AG09309 (cell line): ENCODE data around the gene IDH3A.

Source experiments
- DNase-seq: peaks from one replicate; pipeline ENCODE4 v3.0.0-alpha.2; 2010; ENCODE audit warnings: low read depth
- H3K4me3 ChIP-seq: 2 replicates; pipeline ENCODE4 v1.5.1; 2011; ENCODE audit warnings: mild to moderate bottlenecking, low read depth, low read length, moderate library complexity; ENCODE audit not compliant: control insufficient read depth
- TF ChIP-seq, protein P1 (sequence below): IDR thresholded peaks from 2 replicates; pipeline ENCODE4 v1.5.1; 2011; ENCODE audit warnings: mild to moderate bottlenecking, low read depth, low read length, inconsistent platforms; ENCODE audit not compliant: insufficient read depth, control insufficient read depth; ENCODE audit errors: missing control alignments

Gene IDH3A

DNA sequence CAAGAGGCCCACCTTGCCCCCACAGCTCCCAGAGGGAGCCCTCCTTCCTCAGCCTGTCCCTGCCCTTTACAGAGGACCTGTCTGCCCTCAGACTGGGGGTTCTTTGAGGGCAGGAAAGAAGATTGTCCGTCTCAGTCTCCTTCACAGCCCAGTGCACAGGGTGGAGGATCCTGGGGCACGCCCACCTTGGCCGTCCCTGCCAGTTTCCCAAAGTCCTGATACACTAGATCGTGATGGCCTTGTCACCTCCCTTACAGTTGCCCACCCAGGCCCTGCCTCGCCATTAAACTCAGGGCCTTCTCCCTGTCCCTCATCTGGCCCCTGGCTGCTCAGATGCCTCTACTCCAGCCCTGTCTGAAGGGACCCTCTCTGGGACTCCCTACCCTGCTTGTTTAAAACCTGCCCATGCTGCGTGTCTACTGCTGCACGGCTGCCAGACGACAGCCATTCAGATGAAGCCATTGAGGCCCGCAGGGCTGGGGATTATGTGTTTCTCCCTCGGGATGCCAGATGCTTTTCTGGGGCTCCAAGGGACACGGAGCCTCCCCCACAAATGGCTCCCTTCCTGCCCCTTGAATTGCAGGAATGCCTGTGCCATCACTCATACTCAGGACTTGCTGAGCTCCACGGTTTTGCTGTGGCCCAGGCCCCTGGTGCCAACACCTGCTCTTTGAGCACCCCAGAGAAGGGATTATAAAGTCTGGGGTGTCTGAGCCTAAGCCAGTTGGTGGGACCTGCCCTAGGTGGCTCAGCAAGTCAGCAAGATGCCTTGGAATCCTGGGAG lies 57.4 kb downstream of the IDH3A start:
- TF ChIP-seq, protein P1, sequence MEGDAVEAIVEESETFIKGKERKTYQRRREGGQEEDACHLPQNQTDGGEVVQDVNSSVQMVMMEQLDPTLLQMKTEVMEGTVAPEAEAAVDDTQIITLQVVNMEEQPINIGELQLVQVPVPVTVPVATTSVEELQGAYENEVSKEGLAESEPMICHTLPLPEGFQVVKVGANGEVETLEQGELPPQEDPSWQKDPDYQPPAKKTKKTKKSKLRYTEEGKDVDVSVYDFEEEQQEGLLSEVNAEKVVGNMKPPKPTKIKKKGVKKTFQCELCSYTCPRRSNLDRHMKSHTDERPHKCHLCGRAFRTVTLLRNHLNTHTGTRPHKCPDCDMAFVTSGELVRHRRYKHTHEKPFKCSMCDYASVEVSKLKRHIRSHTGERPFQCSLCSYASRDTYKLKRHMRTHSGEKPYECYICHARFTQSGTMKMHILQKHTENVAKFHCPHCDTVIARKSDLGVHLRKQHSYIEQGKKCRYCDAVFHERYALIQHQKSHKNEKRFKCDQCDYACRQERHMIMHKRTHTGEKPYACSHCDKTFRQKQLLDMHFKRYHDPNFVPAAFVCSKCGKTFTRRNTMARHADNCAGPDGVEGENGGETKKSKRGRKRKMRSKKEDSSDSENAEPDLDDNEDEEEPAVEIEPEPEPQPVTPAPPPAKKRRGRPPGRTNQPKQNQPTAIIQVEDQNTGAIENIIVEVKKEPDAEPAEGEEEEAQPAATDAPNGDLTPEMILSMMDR: no peak
- H3K4me3 ChIP-seq: no peak overlapping the region
- no peak for DNase-seq

DNA sequence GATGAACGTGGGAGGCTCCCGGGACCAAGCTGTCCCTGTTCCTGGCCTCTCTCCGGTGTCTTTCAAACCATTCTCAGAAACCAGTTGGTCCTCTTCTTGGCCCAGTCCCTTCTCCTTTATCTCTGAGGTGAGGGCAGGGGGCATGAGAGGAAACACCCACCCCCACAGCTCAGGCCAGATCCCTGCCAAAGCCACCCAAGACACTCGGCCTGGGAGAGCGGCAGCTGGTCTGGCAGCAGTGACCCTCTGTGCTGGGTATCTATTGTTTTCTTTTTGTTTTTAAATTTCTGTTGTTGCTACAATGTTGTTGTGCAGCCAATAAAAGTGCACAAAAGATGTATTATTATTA lies 57.9 kb downstream of the IDH3A start:
- H3K4me3 ChIP-seq: no peak overlapping the region
- TF ChIP-seq, protein P1: no peak
- DNase-seq: no peak

DNA sequence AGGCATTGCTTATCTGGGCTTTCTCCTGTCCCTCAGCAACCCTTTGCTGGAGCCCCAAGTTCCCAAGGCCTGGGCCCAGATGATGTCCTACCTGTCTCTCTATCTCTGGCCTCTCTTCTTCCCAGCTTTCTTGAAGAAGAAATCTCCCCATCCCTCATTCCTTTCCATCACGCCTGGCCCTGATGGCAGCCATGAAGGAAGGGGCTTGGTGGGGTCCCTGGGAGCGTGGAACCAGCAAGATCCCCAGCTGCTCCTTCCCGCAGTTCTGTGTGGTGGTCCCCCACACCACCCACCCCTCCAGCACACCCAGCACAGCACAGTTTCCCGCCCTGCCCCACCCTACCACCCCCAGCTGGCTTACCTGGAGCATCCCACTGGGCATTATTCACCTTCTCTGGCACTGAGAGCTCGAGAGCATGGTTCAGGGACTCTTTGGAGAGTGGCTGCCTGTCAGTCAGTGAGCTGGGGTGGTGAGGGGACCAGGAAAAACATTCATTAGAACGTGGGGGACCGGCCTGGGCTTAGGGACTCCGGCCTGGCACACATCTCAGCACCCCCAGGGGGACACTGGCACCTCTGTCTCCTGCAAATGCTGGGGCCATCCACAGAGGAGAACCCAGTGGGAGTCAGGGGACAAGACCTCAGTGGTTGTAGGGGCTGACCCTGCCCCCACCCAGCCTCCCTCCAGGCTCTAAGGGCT lies 58.6 kb downstream of the IDH3A start:
- TF ChIP-seq, protein P1: no peak
- no peak overlapping the region for H3K4me3 ChIP-seq
- DNase-seq: no peak

DNA sequence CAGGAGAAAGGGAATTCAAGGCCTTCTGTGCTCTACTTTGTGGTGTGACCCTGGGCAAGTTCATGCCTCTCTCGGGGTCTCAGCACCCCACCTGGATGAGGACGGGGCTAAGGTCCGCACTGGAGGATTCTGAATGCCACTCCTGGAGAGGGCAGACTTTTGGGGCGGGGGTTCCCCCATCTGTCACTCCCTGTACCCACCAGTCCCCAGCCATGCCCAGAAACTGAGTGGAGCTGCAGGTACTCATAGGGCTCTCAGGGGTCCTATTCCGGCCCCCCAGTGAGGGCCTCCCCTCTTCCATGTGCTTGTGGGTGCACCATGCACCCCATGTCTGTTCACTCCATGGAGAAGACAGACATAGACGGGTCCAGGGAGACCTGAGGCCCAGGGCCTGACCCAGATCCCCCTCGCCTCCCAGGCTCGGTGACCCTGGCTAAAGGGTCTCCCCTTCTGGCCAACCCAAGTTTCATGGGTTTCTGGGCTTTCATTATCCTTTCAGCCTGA lies 59.2 kb downstream of the IDH3A start:
- no peak for DNase-seq
- TF ChIP-seq, protein P1: no peak
- H3K4me3 ChIP-seq: no peak overlapping the region

DNA sequence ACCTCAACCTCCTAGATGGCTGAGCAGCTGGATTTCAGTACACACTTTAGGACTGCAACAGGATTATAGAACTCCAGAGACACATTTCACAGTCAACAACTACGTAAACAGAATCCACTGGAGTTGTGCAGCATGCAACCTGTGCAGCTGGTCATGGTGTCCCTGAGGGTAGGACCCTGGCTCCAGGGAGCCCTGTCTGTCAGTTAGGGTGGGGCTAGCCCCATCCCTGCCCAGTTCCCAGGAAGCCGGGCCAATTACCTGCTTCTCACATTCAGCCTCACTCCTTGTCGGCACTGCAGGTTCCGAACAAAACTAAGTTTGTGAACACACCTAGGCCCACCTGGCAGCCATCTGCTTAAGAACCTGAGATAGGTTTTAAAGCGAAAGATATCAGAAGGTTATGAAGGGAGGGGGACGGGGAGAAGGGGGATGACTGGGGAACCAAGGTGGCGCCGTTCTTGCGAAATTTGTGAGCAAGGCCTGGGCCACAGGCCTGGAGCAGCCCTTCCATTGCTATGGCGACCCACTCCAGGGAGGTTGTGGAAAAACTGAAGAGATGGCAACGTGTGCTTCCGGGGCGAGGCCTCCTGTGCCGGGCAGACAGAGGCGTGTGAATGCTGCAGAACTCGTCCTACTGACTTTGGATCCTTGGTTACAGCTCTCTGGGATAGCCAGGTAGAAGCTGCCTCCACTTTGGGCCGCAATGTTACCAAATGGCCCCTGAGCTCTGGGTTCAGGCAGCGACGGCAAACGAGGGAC lies 59.9 kb downstream of the IDH3A start:
- DNase-seq: no peak
- TF ChIP-seq, protein P1: no peak
- no peak overlapping the region for H3K4me3 ChIP-seq

DNA sequence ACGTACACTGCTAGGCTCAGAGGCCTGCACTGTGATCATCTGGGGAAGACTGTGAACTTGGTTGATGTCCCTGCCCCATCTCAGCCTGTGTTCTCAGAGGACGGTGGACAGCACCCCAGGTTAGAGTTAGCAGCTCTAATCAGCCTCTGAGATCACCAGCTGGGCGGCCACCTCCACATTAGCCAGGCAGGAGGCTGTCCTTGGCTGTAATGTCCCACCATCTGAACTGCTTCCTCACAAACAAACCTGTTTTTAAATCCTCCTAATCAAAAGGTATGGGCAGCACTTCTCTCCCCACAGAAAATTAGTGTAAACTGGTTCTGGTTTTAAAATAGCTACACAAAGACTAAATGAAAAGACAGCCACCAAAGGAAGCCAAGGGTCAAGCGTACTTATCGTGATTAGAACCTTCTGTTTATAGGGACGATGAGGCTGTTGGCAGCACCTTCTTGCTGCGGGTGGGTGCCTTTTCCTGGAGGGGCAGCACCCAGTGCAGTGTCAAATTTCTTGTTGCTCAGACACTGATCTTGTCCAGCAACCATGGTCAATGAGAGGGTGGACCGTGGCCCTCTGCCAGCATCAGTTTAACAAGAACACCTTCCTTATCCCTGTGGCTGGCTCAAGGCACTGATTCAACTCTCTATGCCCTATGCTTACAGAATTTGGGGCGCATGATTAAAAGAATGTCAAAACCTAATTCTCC lies 60.6 kb downstream of the IDH3A start:
- TF ChIP-seq, protein P1: no peak
- no peak overlapping the region for H3K4me3 ChIP-seq
- no peak for DNase-seq
